ENCODE measurements around the gene THTPA. TPM values are rescaled to one million over a fixed set of nuclear protein-coding genes. Genes with fewer than 3 reads are reported as not detected.

THTPA gene
- total and polyA plus RNA-seq, 7 experiments from 2014 or later, result 16.4 to 26.7 (median 18.1) TPM

DNA sequence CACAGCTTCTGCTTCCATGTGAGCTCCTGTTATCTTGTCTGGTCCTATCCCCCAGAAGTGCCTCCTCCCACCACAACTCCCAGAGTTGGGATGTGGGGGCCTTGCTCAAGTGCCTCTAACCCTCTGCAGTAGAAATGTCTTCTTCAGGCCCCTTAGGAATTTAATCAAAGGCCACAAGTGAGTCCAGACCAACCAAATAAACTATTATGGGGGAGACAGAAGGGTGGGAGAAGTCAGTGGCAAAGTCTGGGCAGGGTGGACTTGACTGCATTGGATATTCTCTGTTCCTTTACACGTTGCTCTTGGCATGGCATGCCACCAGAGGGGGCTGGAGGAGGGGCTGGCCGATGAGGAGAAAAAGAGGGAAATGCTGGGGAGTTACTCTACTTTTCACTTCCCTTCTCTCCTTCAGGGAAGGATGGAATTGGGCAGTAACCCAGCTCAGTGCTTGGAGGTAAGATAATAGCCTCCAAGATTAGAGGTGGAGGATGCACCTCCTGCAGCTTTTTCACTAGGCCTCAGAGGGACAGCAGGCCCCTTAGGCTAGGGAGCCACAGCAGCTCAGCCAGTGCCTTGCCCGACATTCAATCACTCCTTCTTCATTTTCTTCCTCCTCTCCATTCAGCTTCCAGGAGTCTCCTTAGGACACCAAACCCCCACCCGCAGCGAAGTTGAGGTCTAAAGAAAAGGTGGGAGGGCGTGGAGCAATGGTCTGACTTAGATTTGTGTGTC is 12.7 kb downstream of the THTPA start:
- intact Hi-C loops (cut with micrococcal nuclease), result loop anchor here in 1 of 2 donors (5.0 kb wide), 1 partner anchor 704 kb away; the partner anchor contains the start of gene RABGGTA
- Mint-ChIP-seq H3K27ac (peak overlapping the region; percentile 68 to 99 (median 97)), H3K9me3 (peaks cover 0 to 5% (median 0%) of the 10 kb centered on the region in 11 donors), H3K4me3 (peak overlapping the region; percentile 84 to 100 (median 99)), H3K36me3 (peaks cover 0 to 11% (median 5%) of the 10 kb centered on the region in 5 donors), H3K27me3 (peaks cover 0 to 22% (median 3%) of the 10 kb centered on the region in 5 donors), H3K4me1 (peaks cover 13 to 53% (median 41%) of the 10 kb centered on the region in 7 donors)
- no peak overlapping the region for H3K4me3 ChIP-seq (ENCODE audit: low read length)
- ChIA-PET POLR2A (interaction anchor here (1.1 to 2.4 kb wide), 4 partner anchors 10 to 20 kb away, joined by 3 to 15 read pairs (median 4); partner anchors contain the start of gene THTPA), CTCF (interaction anchor here (0.6 to 1.7 kb wide), 3 partner anchors 63 to 336 kb away, joined by 3 read pairs; no protein-coding TSS in a partner anchor)
- H3K4me1 ChIP-seq (ENCODE audit: control insufficient read depth in 2 of 2, insufficient read depth in 2 of 2, low read length in 2 of 2), result peaks cover 14 to 16% of the 10 kb centered on the region in 2 donors
- no peak for DNase-seq
- H3K9me3 ChIP-seq (ENCODE audit: control insufficient read depth in 2 of 3, low read length in 3 of 3), result no peaks in the 10 kb centered on the region
- ATAC-seq, result no peak
- H3K27ac ChIP-seq (ENCODE audit: low read depth, low read length), result no peak overlapping the region
- peaks cover 0 to 29% (median 0%) of the 10 kb centered on the region in 3 experiments for H3K36me3 ChIP-seq (ENCODE audit: control insufficient read depth in 2 of 3, insufficient read depth in 3 of 3, low read length in 3 of 3)
- no peaks in the 10 kb centered on the region for H3K27me3 ChIP-seq (ENCODE audit: control insufficient read depth in 2 of 2, insufficient read depth in 2 of 2, low read length in 2 of 2)

DNA sequence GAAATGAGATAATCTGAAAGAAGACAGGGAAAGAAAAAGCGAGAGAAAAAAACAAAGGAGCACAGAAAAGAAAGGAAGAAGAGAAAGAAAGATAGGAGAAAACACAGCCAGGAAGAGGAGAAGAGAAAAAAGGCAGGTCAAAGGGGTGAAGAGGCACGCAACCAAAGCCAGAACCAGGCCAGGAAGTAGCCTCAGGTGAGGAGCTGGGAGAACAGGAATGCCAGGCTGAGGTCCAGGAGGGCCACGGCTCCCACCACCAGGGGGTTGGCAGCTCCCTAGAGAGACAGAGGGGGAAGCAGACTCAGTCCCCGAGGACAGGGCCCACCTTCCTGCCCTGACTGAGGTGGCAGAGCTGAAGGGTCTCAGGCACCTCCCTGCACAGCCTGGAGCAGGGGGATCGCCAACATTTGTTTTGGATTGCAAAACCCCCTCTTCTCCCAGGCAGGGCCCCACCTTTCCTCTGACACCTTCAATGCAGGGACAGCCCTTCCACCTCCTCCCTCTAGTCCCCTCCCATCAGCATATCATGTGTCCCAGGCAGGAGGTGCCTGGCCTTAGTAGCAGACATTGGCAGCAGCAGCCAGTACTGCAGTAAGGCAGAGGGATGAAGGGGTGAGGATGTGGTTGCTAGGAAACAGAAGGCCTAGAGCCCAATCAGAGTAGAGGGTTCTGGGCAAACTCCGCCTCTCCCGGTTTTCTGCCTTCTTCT is 13.5 kb downstream of the THTPA start:
- peaks cover 0 to 5% (median 0%) of the 10 kb centered on the region in 11 donors for H3K9me3 Mint-ChIP-seq
- Histone ChIP-seq H3K4me1 (ENCODE audit: control insufficient read depth in 2 of 2, insufficient read depth in 2 of 2, low read length in 2 of 2) (peaks cover 14 to 16% of the 10 kb centered on the region in 2 donors), H3K27ac (ENCODE audit: low read depth, low read length) (no peak overlapping the region), H3K36me3 (ENCODE audit: control insufficient read depth in 2 of 3, insufficient read depth in 3 of 3, low read length in 3 of 3) (peaks cover 0 to 21% (median 0%) of the 10 kb centered on the region in 3 experiments), H3K9me3 (ENCODE audit: control insufficient read depth in 2 of 3, low read length in 3 of 3) (no peaks in the 10 kb centered on the region), H3K27me3 (ENCODE audit: control insufficient read depth in 2 of 2, insufficient read depth in 2 of 2, low read length in 2 of 2) (no peaks in the 10 kb centered on the region), H3K4me3 (ENCODE audit: low read length) (no peak overlapping the region)
- intact Hi-C loops (cut with micrococcal nuclease), result loop anchor here in 1 of 2 donors (5.0 kb wide), 1 partner anchor 703 kb away; the partner anchor contains the start of gene RABGGTA
- H3K4me3 Mint-ChIP-seq, result peak overlapping the region in 1 of 10 donors; percentile 99
- peak overlapping the region in 8 of 9 donors; percentile 28 to 99 (median 97) for H3K27ac Mint-ChIP-seq
- CTCF ChIA-PET, result interaction anchor here (1.7 kb wide), 1 partner anchor 62 kb away, joined by 3 read pairs; no protein-coding TSS in a partner anchor
- H3K36me3 Mint-ChIP-seq, result peaks cover 0 to 5% (median 0%) of the 10 kb centered on the region in 5 donors
- peaks cover 13 to 49% (median 36%) of the 10 kb centered on the region in 7 donors for H3K4me1 Mint-ChIP-seq
- ATAC-seq (no peak), DNase-seq (no peak)
- POLR2A ChIA-PET, result interaction anchor here (1.1 kb wide), 1 partner anchor 11 kb away, joined by 3 read pairs; no protein-coding TSS in a partner anchor
- peaks cover 1 to 23% (median 5%) of the 10 kb centered on the region in 5 donors for H3K27me3 Mint-ChIP-seq

DNA sequence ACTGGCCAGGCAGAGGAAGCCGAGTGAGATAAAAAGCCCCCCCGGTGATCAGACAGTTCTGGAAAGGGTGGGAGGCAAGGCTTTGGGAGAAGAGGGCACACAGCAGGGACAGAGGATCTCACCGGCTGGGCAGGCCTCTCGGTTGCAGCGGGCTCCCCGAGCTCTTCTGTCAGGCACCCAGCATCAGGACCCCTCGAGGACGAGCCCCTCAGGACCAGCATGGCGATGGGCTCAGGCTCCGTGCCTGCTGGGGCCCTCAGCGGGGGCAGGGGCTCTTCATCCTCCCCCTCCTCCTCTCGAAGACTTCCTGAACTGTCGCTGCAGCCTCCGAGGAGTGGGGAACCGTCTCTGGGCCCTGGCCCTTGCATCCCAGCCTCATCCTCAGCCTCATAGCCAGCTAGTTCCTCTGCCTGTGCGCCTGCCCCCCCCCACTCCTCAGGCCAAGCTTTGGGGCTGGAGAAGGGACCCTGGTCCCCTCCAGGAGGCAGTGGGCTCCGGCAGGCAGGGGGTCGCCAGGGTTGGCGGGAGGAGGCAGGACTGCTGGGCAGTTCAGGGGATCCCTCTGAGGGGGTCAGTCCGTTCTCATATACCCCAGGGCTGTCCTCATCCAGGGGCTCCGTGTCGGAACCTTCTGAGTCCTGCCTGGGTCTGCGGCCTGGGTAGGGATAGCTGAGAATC is 14.9 kb downstream of the THTPA start:
- Mint-ChIP-seq H3K27ac (no peak overlapping the region), H3K27me3 (peaks cover 11 to 26% (median 15%) of the 10 kb centered on the region in 5 donors), H3K36me3 (peaks cover 0 to 4% (median 0%) of the 10 kb centered on the region in 5 donors), H3K9me3 (peaks cover 0 to 5% (median 0%) of the 10 kb centered on the region in 11 donors), H3K4me1 (peaks cover 13 to 44% (median 34%) of the 10 kb centered on the region in 7 donors), H3K4me3 (no peak overlapping the region)
- H3K27me3 ChIP-seq (ENCODE audit: control insufficient read depth in 2 of 2, insufficient read depth in 2 of 2, low read length in 2 of 2), result no peaks in the 10 kb centered on the region
- intact Hi-C loops (cut with micrococcal nuclease), result no loop called here
- no peaks in the 10 kb centered on the region for H3K9me3 ChIP-seq (ENCODE audit: control insufficient read depth in 2 of 3, low read length in 3 of 3)
- H3K4me1 ChIP-seq (ENCODE audit: control insufficient read depth in 2 of 2, insufficient read depth in 2 of 2, low read length in 2 of 2), result peaks cover 14 to 16% of the 10 kb centered on the region in 2 donors
- ChIA-PET POLR2A (no interaction called here), CTCF (interaction anchor here (0.6 kb wide), 1 partner anchor 709 kb away, joined by 3 read pairs; no protein-coding TSS in a partner anchor)
- no peak overlapping the region for H3K4me3 ChIP-seq (ENCODE audit: low read length)
- H3K36me3 ChIP-seq (ENCODE audit: control insufficient read depth in 2 of 3, insufficient read depth in 3 of 3, low read length in 3 of 3), result peaks cover 0 to 7% (median 0%) of the 10 kb centered on the region in 3 experiments
- H3K27ac ChIP-seq (ENCODE audit: low read depth, low read length), result no peak overlapping the region
- DNase-seq, result no peak
- no peak for ATAC-seq

GRCh38 chr14:23571701-23572523 is 15.8 kb downstream of the THTPA start:
- no peak for DNase-seq
- H3K27ac Mint-ChIP-seq, result peak overlapping the region in 1 of 9 donors; percentile 7
- H3K4me3 Mint-ChIP-seq, result no peak overlapping the region
- intact Hi-C loops (cut with micrococcal nuclease), result no loop called here
- H3K36me3 ChIP-seq (ENCODE audit: control insufficient read depth in 2 of 3, insufficient read depth in 3 of 3, low read length in 3 of 3), result peaks cover 0 to 6% (median 0%) of the 10 kb centered on the region in 3 experiments
- H3K27me3 ChIP-seq (ENCODE audit: control insufficient read depth in 2 of 2, insufficient read depth in 2 of 2, low read length in 2 of 2), result peaks cover 0 to 7% of the 10 kb centered on the region in 2 donors
- peaks cover 6 to 8% of the 10 kb centered on the region in 2 donors for H3K4me1 ChIP-seq (ENCODE audit: control insufficient read depth in 2 of 2, insufficient read depth in 2 of 2, low read length in 2 of 2)
- ChIA-PET CTCF (interaction anchor here (0.6 to 1.0 kb wide), 2 partner anchors 60 to 708 kb away, joined by 3 read pairs; no protein-coding TSS in a partner anchor), POLR2A (interaction anchor here (0.5 kb wide), 1 partner anchor 11 kb away, joined by 4 read pairs; no protein-coding TSS in a partner anchor)
- no peak overlapping the region for H3K27ac ChIP-seq (ENCODE audit: low read depth, low read length)
- peaks cover 0 to 4% (median 0%) of the 10 kb centered on the region in 5 donors for H3K36me3 Mint-ChIP-seq
- peaks cover 18 to 34% (median 22%) of the 10 kb centered on the region in 5 donors for H3K27me3 Mint-ChIP-seq
- H3K9me3 ChIP-seq (ENCODE audit: control insufficient read depth in 2 of 3, low read length in 3 of 3), result no peaks in the 10 kb centered on the region
- no peak for ATAC-seq
- peaks cover 0 to 5% (median 0%) of the 10 kb centered on the region in 11 donors for H3K9me3 Mint-ChIP-seq
- H3K4me3 ChIP-seq (ENCODE audit: low read length), result no peak overlapping the region
- H3K4me1 Mint-ChIP-seq, result peaks cover 15 to 46% (median 34%) of the 10 kb centered on the region in 7 donors

DNA sequence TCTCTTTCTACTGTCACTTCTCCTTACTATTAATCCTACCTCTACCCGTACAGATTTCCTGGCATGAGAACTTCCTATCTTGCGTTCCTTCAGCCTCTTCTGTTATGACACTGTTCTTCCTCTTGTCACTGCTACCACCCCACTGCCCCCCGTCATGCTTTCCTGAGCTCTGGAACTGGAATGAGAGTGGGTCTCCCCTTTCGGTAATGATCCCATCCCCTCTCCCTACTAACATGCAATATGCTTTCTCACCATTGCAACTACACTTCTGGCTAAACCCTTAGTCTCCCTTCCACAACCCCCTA is 16.4 kb downstream of the THTPA start:
- Histone ChIP-seq H3K4me1 (ENCODE audit: control insufficient read depth in 2 of 2, insufficient read depth in 2 of 2, low read length in 2 of 2) (peaks cover 4 to 6% of the 10 kb centered on the region in 2 donors), H3K27ac (ENCODE audit: low read depth, low read length) (no peak overlapping the region), H3K36me3 (ENCODE audit: control insufficient read depth in 2 of 3, insufficient read depth in 3 of 3, low read length in 3 of 3) (peaks cover 0 to 2% (median 0%) of the 10 kb centered on the region in 3 experiments), H3K9me3 (ENCODE audit: control insufficient read depth in 2 of 3, low read length in 3 of 3) (no peaks in the 10 kb centered on the region), H3K27me3 (ENCODE audit: control insufficient read depth in 2 of 2, insufficient read depth in 2 of 2, low read length in 2 of 2) (peaks cover 0 to 8% of the 10 kb centered on the region in 2 donors), H3K4me3 (ENCODE audit: low read length) (no peak overlapping the region)
- ChIA-PET CTCF (interaction anchor here (1.0 kb wide), 1 partner anchor 60 kb away, joined by 3 read pairs; no protein-coding TSS in a partner anchor), POLR2A (no interaction called here)
- ATAC-seq, result no peak
- Mint-ChIP-seq H3K36me3 (peaks cover 0 to 2% (median 0%) of the 10 kb centered on the region in 5 donors), H3K27me3 (peaks cover 19 to 36% (median 23%) of the 10 kb centered on the region in 5 donors), H3K4me1 (peaks cover 16 to 44% (median 30%) of the 10 kb centered on the region in 7 donors), H3K27ac (peak overlapping the region in 1 of 9 donors; percentile 7), H3K9me3 (peaks cover 0 to 3% (median 0%) of the 10 kb centered on the region in 11 donors), H3K4me3 (no peak overlapping the region)
- intact Hi-C loops (cut with micrococcal nuclease), result no loop called here
- no peak for DNase-seq
